ENCODE data around the gene NUTM2D. TPM values are rescaled to one million over a fixed set of nuclear protein-coding genes. Genes with fewer than 3 reads are reported as not detected.
"Not testable (repeated sequence)": the region's sequence is repeated elsewhere in the genome, so short reads cannot be mapped to it uniquely, and the experiment has no call there.

Gene NUTM2D
- total RNA-seq, 1 donor from 2014 or later = 6.8 TPM

DNA sequence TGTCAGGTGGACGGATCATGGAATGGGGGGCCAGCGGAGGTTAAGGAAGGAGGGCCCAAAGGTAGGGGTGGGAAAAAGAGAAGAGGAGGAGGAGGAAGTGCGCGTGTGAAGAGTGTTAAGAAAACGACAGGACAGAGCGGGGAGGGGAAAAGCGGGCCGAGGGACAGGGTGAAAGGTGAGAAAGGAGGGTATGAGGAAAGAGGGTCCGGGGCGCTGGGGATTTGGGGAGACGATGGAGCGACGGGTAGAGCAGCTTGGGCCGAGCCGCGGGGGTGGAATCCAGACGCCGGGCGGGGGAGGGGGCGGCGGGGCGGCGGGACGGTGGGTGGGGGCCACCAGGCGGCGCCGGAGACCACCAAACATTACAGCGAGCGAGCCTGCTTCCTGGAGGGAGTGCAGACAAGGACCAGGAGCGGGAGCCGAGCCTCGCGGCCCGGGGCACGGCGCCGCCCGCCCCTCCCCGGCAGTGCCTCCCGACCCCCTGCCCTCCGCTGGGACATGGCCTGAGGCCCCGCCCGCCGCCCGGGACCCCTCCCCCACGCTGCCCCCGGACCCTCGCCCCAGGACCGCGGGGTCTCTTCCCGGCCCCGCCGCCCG lies 15.9 kb upstream of the NUTM2D start:
- ATAC-seq = peak; percentile 45 to 48
- H3K9me3 ChIP-seq; H3K27me3 ChIP-seq (ENCODE audit: low read depth); H3K36me3 ChIP-seq; intact Hi-C loops (cut with DNase I); DNase-seq: not testable (repeated sequence)
- Histone ChIP-seq H3K4me1 (peaks cover 11% of the 10 kb centered on the region), H3K4me3 (peak overlapping the region; percentile 54), H3K27ac (peak overlapping the region; percentile 87)

DNA sequence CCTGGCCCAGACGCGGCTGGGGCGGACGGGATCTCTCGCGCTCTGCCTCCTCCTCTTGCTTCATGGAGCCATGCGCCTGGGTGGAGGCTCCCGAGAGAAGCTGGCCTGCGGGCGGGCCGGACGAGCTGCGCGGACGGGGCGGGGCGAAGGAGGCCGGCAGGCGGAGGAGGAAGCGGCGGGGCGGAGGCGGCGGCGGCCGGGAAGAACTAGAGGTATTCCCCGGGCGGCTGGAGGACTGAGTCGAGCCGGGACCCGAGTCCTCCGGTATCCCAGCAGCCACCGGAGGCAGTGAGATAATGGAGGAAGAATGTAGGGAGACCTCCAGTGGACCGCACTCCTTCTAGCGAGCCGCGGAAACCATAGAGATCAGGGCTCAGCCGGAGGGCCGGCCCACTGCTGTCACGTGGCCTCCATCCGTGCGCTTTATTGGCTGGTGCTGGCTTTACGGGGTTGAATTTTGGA lies 15.3 kb upstream of the NUTM2D start:
- H3K27me3 ChIP-seq (ENCODE audit: low read depth); H3K36me3 ChIP-seq; intact Hi-C loops (cut with DNase I); H3K9me3 ChIP-seq: not testable (repeated sequence)
- DNase-seq = peak; percentile 93
- Histone ChIP-seq H3K4me1 (peaks cover 11% of the 10 kb centered on the region), H3K4me3 (peak overlapping the region; percentile 54), H3K27ac (peak overlapping the region; percentile 87)
- peak; percentile 96 to 97 for ATAC-seq

DNA sequence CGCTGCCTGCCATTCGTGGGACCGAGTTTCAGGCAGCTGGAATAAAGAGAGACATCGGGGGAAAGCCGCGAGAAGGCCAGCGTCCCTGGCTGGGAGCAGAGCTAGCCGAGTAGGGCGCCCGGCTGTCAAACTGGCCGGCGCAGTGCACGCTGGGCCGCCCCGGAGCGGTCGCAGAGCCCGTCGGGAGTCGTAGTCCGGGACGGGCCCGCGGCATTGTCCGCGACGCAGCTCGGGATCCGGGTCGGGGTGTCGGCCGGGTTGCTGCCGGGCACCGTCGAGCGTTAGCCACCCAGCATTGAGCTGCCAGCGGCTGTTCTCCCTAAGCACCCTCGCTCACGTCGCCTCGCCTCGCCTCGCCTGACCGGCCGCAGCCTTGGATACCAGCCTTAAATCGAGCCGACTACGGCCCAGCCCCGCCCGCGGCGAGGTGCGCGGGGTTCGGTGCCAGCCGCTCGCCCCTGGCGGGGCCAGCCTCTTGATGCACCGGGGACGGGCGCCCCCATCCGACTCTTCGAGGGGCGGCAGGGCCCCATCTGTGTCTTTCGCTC lies 14.8 kb upstream of the NUTM2D start:
- H3K27ac ChIP-seq = peak overlapping the region; percentile 87
- H3K4me3 ChIP-seq = peak overlapping the region; percentile 54
- intact Hi-C loops (cut with DNase I); H3K27me3 ChIP-seq (ENCODE audit: low read depth); H3K36me3 ChIP-seq; H3K9me3 ChIP-seq: not testable (repeated sequence)
- peaks cover 11% of the 10 kb centered on the region for H3K4me1 ChIP-seq
- DNase-seq (peak; percentile 85), ATAC-seq (peak; percentile 91)
- TF ChIP-seq, protein P1, sequence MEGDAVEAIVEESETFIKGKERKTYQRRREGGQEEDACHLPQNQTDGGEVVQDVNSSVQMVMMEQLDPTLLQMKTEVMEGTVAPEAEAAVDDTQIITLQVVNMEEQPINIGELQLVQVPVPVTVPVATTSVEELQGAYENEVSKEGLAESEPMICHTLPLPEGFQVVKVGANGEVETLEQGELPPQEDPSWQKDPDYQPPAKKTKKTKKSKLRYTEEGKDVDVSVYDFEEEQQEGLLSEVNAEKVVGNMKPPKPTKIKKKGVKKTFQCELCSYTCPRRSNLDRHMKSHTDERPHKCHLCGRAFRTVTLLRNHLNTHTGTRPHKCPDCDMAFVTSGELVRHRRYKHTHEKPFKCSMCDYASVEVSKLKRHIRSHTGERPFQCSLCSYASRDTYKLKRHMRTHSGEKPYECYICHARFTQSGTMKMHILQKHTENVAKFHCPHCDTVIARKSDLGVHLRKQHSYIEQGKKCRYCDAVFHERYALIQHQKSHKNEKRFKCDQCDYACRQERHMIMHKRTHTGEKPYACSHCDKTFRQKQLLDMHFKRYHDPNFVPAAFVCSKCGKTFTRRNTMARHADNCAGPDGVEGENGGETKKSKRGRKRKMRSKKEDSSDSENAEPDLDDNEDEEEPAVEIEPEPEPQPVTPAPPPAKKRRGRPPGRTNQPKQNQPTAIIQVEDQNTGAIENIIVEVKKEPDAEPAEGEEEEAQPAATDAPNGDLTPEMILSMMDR (IDR thresholded peaks at IDR 0.05) = peak; percentile 37

DNA sequence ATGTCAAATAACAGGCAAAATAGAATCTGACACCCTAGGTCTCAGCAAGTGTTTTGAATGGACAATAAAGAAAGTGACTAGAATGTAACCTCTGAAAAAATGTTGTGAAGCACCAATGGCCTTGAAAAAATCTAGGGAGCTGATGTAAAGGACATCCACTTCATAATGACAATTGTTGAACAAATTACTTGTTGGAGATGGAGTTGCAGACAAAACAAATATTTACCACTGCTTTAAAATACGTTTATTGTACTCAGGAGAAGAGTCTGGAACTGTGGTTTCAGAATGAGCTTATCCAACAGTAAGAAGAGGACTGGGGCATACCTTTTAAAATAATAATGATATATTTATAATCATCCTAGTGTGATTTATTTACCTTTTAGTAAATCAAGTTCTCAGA lies 11.8 kb upstream of the NUTM2D start:
- ATAC-seq; H3K4me1 ChIP-seq; H3K27me3 ChIP-seq (ENCODE audit: low read depth); DNase-seq; H3K9me3 ChIP-seq; H3K27ac ChIP-seq; intact Hi-C loops (cut with DNase I); H3K36me3 ChIP-seq; H3K4me3 ChIP-seq: not testable (repeated sequence)

DNA sequence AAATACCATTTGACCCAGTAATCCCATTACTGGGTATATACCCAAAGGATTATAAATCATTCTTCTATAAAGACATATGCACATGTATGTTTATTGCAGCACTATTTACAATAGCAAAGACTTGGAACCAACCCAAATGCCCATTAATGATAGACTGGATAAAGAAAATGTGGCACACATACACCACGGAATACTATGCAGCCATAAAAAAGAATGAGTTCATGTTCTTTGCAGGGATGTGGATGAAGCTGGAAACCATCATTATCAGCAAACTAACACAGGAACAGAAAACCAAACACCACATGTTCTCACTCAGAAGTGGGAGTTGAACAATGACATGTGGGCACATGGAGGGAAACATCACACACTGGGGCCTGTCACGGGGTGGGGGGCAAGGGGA lies 7.4 kb upstream of the NUTM2D start:
- ATAC-seq; H3K36me3 ChIP-seq; H3K4me1 ChIP-seq; H3K27me3 ChIP-seq (ENCODE audit: low read depth); DNase-seq; H3K9me3 ChIP-seq; intact Hi-C loops (cut with DNase I); H3K4me3 ChIP-seq; H3K27ac ChIP-seq: not testable (repeated sequence)

DNA sequence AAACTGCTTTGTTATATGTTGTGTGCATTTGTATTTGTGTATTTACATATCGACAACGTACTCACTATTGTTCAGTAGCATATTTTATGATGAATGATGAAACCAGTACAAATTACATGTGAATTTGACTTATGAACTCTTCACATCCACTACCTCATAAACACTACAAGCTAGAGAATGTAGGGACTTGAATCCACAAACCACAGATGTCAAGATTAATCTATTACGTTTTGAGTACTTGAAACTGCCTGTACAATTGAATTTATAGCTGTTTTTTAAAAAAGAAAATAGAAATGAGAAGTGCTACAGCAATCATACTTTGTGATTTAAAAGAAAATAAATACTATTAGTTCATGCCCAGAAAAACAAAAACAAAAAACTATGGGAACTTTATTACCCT lies 4.7 kb upstream of the NUTM2D start:
- DNase-seq; H3K27me3 ChIP-seq (ENCODE audit: low read depth); ATAC-seq; H3K36me3 ChIP-seq; H3K4me1 ChIP-seq; H3K27ac ChIP-seq; H3K4me3 ChIP-seq; intact Hi-C loops (cut with DNase I); H3K9me3 ChIP-seq: not testable (repeated sequence)

DNA sequence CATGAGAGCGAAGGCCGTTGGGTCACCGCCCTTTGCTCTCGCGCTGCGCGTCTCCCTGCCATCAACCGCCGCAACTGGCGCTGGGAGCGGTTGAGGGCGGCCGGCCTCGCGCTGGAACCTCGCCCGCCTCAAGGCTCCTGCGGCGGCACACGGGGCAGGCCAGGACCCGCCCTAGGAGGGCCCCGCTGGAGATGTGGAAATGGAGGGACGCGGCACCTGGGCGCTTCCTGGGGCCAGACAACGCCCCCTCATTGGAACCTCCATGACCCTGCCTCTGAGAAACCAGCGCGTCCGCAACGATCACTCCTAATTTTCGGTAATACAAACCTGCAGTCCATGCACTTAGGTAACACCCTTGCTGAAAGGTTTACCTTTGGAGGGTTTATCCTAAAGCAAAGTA lies 2.4 kb upstream of the NUTM2D start:
- DNase-seq; H3K27ac ChIP-seq; H3K9me3 ChIP-seq; H3K4me1 ChIP-seq; ATAC-seq; H3K4me3 ChIP-seq; H3K36me3 ChIP-seq; H3K27me3 ChIP-seq (ENCODE audit: low read depth); intact Hi-C loops (cut with DNase I): not testable (repeated sequence)

DNA sequence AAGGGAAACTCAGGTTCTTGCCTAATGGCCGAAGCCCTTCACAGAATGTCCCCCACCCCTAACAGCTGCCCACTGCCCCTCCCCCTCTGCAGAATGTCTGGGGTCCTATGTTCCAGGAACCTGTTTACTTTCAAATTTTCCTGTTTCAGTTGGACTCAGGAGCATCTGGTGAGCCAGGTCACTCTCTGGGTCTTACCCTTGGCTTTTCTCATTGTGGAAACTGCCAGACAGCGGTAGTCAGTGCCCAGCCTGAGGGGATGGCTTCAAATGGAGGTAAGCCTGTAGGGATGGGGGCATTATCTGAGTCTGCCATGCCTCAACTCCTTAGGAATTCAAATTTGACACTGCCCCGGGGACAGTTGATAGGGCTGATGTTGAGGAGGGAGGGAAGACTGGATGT lies 615 bp downstream of the NUTM2D start:
- H3K9me3 ChIP-seq; intact Hi-C loops (cut with DNase I); ATAC-seq; H3K4me1 ChIP-seq; H3K4me3 ChIP-seq; H3K27ac ChIP-seq; H3K27me3 ChIP-seq (ENCODE audit: low read depth); H3K36me3 ChIP-seq; DNase-seq: not testable (repeated sequence)

DNA sequence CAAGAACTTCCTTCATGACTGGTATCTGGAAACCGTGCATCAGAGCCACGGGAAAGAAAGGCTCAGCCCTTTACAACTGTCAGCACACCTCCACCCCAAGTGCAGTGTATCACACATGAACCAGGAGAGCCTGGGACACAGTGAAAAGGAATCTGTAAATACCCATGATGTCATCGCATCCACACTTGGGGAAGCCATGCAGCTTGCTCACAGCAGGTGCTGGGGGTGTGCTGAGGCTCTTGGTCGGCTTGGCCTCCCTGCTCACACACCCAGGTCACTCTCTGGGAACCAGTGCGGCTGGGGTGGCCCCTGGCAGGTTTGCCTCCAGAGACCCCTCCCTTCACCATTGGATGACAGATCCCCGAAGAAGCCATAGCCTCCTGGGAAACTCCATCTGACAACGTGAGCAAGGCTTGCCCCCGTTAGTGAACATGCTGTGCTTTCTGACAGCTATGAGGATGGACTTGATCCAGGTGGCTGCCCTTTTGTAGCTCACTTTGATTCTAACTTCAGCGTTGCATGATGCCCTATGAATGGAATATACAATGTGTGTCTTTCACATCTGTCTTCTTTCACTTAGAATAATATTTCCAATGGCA lies 12.1 kb downstream of the NUTM2D start:
- DNase-seq; ATAC-seq; H3K27ac ChIP-seq; H3K9me3 ChIP-seq; H3K4me1 ChIP-seq; H3K27me3 ChIP-seq (ENCODE audit: low read depth); H3K4me3 ChIP-seq; H3K36me3 ChIP-seq; intact Hi-C loops (cut with DNase I): not testable (repeated sequence)

DNA sequence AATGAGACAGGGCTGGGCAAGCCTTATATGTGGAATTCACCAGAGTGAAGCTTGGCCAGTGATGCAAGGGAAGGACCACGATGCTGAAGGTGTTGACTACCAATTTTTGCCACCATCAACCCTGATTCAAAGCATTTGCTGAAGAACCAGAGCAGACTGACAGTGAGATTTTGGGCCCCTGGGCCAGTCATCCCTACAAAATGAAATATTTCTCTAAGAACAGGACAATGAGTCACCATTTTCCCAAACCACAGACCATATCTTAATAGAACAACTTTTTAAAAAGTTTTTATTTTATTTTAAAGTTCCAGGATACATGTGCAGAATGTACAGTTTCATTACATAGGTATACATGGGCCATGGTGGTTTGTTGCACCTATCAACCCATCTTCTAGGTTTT lies 16.5 kb downstream of the NUTM2D start:
- H3K27me3 ChIP-seq (ENCODE audit: low read depth); H3K4me1 ChIP-seq; DNase-seq; ATAC-seq; H3K36me3 ChIP-seq; intact Hi-C loops (cut with DNase I); H3K27ac ChIP-seq; H3K4me3 ChIP-seq; H3K9me3 ChIP-seq: not testable (repeated sequence)

DNA sequence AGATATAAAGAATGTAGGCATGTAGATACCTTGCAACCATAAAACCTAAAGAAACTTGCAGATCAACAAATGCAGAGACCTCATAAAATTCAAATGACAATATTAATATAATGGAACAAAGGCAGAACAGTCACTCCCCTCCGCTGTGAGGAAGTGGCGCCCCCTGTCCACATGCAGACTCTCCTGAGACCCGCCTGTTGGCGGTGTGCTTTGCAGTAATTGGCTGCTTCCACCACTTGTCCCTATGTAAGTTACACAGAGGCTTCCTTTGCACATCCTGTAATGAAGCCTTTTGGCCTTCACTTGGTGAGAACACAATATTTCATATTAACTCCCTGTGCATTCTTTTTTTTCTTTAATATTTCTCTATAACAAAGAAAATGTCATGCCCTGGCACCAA lies 21.6 kb downstream of the NUTM2D start:
- intact Hi-C loops (cut with DNase I); H3K27ac ChIP-seq; H3K27me3 ChIP-seq (ENCODE audit: low read depth); H3K9me3 ChIP-seq; DNase-seq; H3K4me1 ChIP-seq; H3K4me3 ChIP-seq; ATAC-seq; H3K36me3 ChIP-seq: not testable (repeated sequence)

DNA sequence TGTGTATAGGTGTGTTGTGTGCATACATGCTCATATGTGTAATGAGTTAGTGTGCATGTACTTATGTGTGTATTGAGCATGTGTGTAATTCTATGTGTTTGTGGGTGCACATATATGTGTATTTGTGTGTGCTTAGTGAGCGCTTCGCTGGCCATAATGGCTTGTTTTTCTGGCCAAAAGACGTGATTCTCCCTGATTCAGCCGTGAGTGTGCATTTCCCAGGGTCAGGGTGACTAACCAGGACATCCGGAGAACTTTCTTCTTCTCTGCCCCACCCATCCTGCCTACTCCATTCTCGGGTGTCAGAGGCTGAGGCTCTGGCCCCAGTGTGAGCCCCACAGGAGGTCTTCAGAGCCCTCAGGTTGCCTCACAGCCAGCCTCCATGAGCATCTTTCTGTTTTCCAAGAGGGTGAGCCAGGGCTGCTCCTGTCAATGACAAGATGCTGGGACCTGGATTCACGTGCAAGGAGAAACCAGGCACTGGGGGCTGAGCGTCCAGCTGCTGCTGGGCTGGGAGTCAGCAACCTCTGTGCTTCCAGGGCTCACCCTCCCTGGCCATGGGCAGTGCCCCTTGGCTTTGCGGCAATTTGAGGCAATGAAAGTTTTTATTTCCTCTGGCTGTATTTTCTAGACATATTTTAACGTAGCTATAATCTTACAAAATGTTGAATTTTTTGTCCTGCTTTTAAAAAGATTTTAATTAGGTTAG lies 25.8 kb downstream of the NUTM2D start:
- H3K27ac ChIP-seq; intact Hi-C loops (cut with DNase I): not testable (repeated sequence)

DNA sequence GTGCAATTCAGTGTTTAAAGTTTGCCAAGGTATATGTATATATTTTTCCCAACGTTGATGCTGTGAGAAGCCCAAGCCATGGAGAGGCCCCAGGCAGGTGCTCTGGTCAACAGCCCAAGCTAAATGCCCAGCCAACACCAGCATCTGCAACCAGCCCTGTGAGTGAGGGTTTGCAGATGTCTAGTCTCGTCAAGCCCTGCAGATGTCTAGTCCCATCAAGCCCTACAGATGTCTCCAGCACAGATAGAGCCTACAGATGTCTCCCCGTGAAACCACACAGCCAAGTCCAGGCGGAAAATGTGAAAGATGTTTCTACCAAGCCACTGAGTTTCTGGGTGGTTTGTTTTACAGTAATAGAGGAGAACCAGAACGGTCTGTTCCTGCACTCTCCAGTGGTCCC lies 26.7 kb downstream of the NUTM2D start:
- H3K36me3 ChIP-seq; intact Hi-C loops (cut with DNase I); H3K4me3 ChIP-seq; H3K9me3 ChIP-seq; H3K4me1 ChIP-seq; H3K27ac ChIP-seq; ATAC-seq; H3K27me3 ChIP-seq (ENCODE audit: low read depth); DNase-seq: not testable (repeated sequence)

More for the DNA sequence above, 25.8 kb downstream of the NUTM2D start:
- H3K4me1 ChIP-seq; DNase-seq; H3K9me3 ChIP-seq; H3K27me3 ChIP-seq (ENCODE audit: low read depth); H3K4me3 ChIP-seq; H3K36me3 ChIP-seq; ATAC-seq: not testable (repeated sequence)

Data from lower lobe of right lung (tissue), 2 donors.